ENCODE data around the gene CD80.

CD80 gene

DNA sequence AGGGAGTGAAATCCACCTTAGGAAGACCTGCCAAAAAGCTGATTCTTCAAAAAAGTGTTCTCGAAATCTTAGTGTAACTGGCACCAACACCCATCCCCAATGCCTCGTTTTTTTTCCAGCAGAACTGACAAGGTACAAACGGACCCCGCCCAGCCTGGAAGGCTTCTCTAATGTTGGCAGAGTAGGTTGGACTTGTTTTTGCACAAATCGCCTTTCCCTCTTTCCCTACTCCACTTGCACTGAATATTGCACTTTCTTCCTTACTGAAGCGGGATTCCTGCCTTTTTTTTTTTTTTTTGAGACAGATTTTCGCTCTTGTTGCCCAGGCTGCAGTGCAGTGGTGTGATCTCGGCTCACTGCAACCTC lies 61.6 kb downstream of the CD80 start:
- no peak for DNase-seq (ENCODE audit: low read depth in 2 of 2)

DNA sequence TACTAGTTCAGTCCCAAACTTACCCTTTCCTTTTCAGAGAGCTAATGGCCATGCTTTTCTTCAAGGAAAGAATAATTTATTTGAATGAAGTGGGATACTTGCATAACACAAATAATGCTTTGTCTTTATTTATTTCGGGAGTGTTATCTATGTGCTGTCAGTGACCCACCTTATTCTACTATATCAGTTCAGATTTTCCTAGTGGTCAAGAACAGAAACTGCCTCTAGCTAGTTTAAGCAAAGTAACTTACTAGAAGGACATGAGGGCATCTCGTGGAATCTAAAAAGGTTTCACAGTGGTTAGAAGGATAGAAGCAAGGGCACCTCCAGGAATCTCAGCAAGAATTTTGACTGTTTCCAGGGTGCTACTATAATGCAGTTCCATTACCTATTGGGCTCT lies 64.8 kb downstream of the CD80 start:
- DNase-seq (ENCODE audit: low read depth in 2 of 2) = no peak

DNA sequence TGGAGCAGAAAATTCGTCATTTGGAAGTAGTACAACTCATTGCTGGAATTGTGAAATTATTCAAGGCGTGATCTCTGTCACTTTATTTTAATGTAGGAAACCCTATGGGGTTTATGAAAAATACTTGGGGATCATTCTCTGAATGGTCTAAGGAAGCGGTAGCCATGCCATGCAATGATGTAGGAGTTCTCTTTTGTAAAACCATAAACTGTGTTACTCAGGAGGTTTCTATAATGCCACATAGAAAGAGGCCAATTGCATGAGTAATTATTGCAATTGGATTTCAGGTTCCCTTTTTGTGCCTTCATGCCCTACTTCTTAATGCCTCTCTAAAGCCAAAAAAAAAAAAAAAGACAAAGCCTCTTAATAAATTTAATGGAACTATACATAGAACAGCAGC lies 66.6 kb downstream of the CD80 start:
- no peak for DNase-seq (ENCODE audit: low read depth in 2 of 2)

DNA sequence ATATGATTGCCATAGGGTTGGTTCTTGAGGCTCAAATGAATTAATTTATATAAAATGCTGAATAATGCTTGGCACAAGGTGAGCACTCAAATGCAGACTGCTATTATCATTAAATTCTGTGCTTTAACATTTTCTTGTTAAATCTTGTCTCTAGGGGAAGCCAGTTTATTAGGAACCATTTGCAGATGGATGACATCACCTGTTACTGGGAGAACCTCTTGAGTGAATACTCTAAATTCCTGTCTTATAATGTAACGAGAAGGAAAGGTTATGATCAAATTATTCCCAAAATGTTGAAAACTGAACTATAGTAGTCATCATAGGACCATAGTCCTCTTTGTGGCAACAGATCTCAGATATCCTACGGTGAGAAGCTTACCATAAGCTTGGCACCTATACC lies 67.3 kb downstream of the CD80 start:
- DNase-seq (ENCODE audit: low read depth in 2 of 2) = no peak

DNA sequence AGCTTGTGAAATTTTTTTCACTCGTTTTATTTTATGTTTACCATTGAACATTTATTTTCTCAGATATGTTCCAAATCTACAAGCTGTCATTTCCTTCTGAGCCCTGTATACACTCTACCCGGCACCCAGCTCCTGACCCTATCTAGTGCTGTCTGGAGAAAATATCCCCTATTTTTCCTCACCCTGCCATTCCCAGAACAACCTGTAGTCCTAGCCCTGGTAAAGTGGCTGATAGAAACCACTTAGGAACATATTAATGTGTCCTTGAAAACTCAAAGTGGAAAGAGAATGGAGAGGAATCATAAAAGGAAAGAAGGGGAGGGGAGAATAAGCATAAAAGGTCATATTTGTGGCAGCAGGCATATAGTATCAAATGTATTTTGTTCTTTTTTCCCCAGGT lies 69.3 kb downstream of the CD80 start:
- DNase-seq (ENCODE audit: low read depth in 2 of 2) = no peak

DNA sequence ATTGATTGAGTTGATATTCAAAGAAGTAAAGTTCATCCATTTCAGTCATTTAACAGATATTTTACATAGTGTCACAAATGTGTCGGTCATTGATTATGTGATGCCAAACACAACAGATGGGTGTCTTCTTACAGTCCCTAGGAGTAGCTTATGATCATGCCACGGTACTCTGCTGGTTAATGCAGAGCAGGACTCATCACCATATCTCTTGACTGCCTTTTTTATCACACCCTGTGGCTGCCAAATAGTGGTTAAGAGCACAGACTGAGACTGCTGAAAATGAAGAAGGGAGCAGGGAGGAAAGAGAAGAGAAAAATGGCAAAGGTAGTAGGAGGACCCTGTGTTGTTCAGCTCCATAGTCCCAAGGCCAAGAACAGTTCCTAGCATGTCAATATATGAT lies 73.9 kb downstream of the CD80 start:
- no peak for DNase-seq (ENCODE audit: low read depth in 2 of 2)

DNA sequence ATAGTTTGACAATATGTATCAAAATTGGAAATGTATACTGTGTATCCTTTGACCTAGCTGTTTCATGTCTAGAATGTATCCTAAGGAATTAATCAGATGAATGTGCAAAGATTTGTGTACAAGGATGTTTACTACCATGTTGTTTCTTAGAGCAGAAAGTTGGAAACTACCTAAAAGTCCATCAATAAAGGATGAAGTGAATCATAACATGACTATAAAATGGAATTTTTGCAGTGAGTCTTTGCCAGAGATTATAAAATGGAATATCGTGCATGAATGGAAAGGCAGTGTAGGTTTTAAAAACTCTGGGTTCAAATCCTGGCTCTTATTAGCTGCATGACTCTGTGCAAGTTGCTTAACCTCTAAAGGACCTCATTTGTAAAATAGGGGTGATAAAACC lies 76.3 kb downstream of the CD80 start:
- DNase-seq (ENCODE audit: low read depth in 2 of 2) = no peak

DNA sequence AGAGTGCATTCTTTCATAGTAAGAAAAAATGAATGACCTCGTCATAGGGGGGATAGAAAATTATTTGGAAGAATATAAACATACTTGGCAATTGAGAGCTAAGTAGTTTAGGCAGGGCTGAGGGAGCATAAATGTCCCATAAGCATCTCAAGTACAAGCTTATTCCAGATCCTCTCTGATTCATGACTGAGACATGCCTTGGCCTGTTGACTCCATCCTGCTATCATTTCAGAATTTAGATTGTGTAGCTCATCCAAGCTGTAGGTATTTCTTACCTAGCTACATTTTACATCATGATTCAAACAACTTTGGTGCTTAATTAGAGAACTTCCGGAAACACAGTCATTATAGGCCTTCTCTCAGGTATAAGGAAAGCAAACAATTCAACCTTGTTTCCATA lies 78.3 kb downstream of the CD80 start:
- no peak for DNase-seq (ENCODE audit: low read depth in 2 of 2)
